OCI-LY3 (cell line): ENCODE measurements around the gene CNP.

Experiments
- H2AFZ ChIP-seq: fragments of 200-600, 300-600 bp; shearing (Covaris generic); 2 replicates; pipeline ENCODE4 v1.6.0; 2014; ENCODE audit warnings: antibody characterized with exemption, low read depth, low read length
- H3K27ac ChIP-seq: fragments of 200-600, 300-600 bp; sonication (generic); 2 replicates; pipeline ENCODE4 v1.5.1; 2014; ENCODE audit warnings: mild to moderate bottlenecking, low read length, moderate library complexity, mixed read lengths
- H3K27me3 ChIP-seq: fragments of 200-600, 300-600 bp; sonication (generic); 2 replicates; pipeline ENCODE4 v1.6.1; 2014; ENCODE audit warnings: low read depth, low read length, mixed read lengths
- H3K36me3 ChIP-seq: fragments of 200-600, 300-600 bp; sonication (generic); replicated peaks from 2 replicates; pipeline ENCODE3; 2014; ENCODE audit warnings: low read depth, low read length, mixed read lengths
- H3K4me1 ChIP-seq: fragments of 300-600, 200-600 bp; sonication (generic); 2 replicates; pipeline ENCODE4 v1.6.1; 2014; ENCODE audit warnings: low read length, mixed read lengths
- H3K4me2 ChIP-seq: fragments of 200-600, 300-600 bp; sonication (generic); 2 replicates; pipeline ENCODE4 v1.6.1; 2014; ENCODE audit warnings: low read length, mixed read lengths
- H3K4me3 ChIP-seq: fragments of 300-600, 200-600 bp; sonication (generic); 2 replicates; pipeline ENCODE4 v1.5.1; 2014; ENCODE audit warnings: antibody characterized with exemption, mild to moderate bottlenecking, low read length, moderate library complexity
- H3K79me2 ChIP-seq: fragments of 300-600, 200-600 bp; shearing (Covaris generic); 2 replicates; pipeline ENCODE4 v1.6.1; 2014; ENCODE audit warnings: mild to moderate bottlenecking, low read length, mixed read lengths
- H3K9ac ChIP-seq: fragments of 300-600, 200-600 bp; shearing (Covaris generic); 2 replicates; pipeline ENCODE4 v1.6.0; 2014; ENCODE audit warnings: mild to moderate bottlenecking, low read length, moderate library complexity
- H3K9me3 ChIP-seq: fragments of 200-600, 300-600 bp; shearing (Covaris generic); 2 replicates; pipeline ENCODE4 v1.6.1; 2014; ENCODE audit warnings: low read length, mixed read lengths; ENCODE audit not compliant: insufficient read depth
- H4K20me1 ChIP-seq: fragments of 200-600, 300-600 bp; sonication (generic); 2 replicates; pipeline ENCODE4 v1.6.1; 2016; ENCODE audit warnings: low read length, mixed read lengths; ENCODE audit not compliant: insufficient read depth
- EZH2phosphoT487 ChIP-seq: fragments of 200-600 bp; shearing (Covaris generic); IDR thresholded peaks from 2 replicates; pipeline ENCODE4 v1.6.1; 2018; ENCODE audit warnings: antibody characterized with exemption, mixed run types, low read depth
- TF ChIP-seq, protein P1 (sequence below): fragments of 200-600, 300-600 bp; sonication (generic); IDR thresholded peaks from 2 replicates; pipeline ENCODE4 v1.5.1; 2014; ENCODE audit warnings: antibody characterized with exemption, low read length, low read depth

CNP gene

DNA sequence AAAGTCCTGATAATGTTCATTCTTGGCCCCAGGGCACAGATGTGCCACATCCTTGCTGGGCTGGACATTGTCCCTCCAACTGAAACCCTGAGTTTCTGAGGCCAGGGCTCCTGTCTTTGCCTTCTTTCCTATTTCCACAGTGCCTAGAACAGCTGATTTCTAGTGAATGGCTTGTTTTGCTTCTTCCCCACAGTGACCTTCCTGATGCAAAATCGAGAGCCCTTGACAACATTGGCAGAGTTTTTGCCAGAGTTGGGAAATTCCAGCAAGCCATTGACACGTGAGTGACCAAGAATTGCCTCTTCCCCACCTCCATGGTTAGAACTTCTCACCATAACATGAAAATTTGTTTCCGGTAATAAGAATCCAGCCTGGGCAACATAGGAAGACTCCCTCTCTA, 21.7 kb upstream of the CNP start:
- no peak for TF ChIP-seq EZH2phosphoT487
- H3K4me1 ChIP-seq, result no peaks in the 10 kb centered on the region

DNA sequence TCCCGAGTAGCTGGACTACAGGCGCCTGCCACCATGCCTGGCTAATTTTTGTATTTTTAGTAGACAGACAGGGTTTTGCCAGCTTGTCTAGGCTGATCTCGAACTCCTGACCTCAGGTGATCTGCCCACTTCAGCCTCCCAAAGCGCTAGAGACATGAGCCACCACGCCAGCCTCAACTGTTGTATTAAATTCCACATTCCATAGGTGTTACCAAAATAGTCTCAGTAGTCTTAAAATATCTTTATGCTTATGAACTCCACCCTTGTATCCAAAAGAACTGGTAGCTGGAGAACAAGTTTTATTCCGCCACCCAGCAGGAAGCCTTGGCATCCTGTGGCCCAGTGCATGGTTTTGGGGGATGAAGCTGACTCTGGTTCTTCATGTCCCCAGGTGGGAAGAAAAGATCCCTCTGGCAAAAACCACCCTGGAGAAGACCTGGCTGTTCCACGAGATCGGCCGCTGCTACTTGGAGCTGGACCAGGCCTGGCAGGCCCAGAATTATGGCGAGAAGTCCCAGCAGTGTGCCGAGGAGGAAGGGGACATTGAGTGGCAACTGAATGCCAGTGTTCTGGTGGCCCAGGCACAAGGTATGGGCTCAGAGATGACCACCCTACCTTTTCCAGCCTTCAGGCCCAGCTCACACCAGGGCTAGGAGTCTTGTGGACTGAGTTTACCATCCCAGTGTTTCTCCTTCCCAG, 17.7 kb upstream of the CNP start:
- H2AFZ ChIP-seq, result no peak overlapping the region

More for the DNA sequence above, 21.7 kb upstream of the CNP start:
- no peak overlapping the region for H2AFZ ChIP-seq
- no peaks in the 10 kb centered on the region for H3K27me3 ChIP-seq
- H3K79me2 ChIP-seq, result no peaks in the 10 kb centered on the region
- H3K4me2 ChIP-seq, result no peak overlapping the region
- H4K20me1 ChIP-seq, result no peaks in the 10 kb centered on the region
- H3K27ac ChIP-seq, result no peak overlapping the region
- H3K36me3 ChIP-seq, result no peaks in the 10 kb centered on the region
- no peaks in the 10 kb centered on the region for H3K9me3 ChIP-seq
- H3K4me3 ChIP-seq, result no peak overlapping the region
- H3K9ac ChIP-seq, result no peak overlapping the region

DNA sequence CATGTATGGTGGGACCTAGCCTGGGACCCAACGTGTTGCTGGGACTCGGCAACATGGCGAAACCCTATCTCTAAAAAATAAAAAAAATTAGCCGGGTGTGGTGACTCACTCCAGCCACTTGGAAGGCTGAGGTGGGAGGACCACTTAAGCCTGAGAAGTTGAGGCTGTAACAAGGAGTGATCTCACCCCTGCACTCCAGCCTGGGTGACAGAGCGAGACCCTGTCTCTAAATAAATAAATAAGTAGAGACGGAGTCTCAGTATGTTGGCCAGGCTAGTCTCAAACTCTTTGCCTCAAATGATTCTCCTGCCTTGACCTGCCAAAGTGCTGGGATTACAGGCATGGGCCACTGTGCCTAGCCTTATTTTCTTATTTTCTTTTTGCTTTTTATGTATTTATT, 10.1 kb upstream of the CNP start:
- Histone ChIP-seq H3K36me3 (no peaks in the 10 kb centered on the region), H4K20me1 (no peaks in the 10 kb centered on the region), H3K9ac (no peak overlapping the region), H2AFZ (no peak overlapping the region), H3K27ac (no peak overlapping the region), H3K4me2 (no peak overlapping the region), H3K27me3 (0 out of 2 replicates have a peak, but pooled peaks cover 4% of the 10 kb centered on the region), H3K79me2 (no peaks in the 10 kb centered on the region), H3K9me3 (no peaks in the 10 kb centered on the region), H3K4me3 (no peak overlapping the region), H3K4me1 (no peaks in the 10 kb centered on the region)
- TF ChIP-seq EZH2phosphoT487, result no peak
- TF ChIP-seq, protein P1, sequence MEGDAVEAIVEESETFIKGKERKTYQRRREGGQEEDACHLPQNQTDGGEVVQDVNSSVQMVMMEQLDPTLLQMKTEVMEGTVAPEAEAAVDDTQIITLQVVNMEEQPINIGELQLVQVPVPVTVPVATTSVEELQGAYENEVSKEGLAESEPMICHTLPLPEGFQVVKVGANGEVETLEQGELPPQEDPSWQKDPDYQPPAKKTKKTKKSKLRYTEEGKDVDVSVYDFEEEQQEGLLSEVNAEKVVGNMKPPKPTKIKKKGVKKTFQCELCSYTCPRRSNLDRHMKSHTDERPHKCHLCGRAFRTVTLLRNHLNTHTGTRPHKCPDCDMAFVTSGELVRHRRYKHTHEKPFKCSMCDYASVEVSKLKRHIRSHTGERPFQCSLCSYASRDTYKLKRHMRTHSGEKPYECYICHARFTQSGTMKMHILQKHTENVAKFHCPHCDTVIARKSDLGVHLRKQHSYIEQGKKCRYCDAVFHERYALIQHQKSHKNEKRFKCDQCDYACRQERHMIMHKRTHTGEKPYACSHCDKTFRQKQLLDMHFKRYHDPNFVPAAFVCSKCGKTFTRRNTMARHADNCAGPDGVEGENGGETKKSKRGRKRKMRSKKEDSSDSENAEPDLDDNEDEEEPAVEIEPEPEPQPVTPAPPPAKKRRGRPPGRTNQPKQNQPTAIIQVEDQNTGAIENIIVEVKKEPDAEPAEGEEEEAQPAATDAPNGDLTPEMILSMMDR, result no peak

More for the DNA sequence above, 17.7 kb upstream of the CNP start:
- Histone ChIP-seq H4K20me1 (no peaks in the 10 kb centered on the region), H3K9ac (no peak overlapping the region), H3K4me3 (no peak overlapping the region), H3K79me2 (no peaks in the 10 kb centered on the region), H3K4me1 (no peaks in the 10 kb centered on the region), H3K9me3 (no peaks in the 10 kb centered on the region), H3K27ac (no peak overlapping the region), H3K36me3 (no peaks in the 10 kb centered on the region), H3K27me3 (no peaks in the 10 kb centered on the region), H3K4me2 (no peak overlapping the region)
- no peak for TF ChIP-seq EZH2phosphoT487
- TF ChIP-seq, protein P1, result no peak

DNA sequence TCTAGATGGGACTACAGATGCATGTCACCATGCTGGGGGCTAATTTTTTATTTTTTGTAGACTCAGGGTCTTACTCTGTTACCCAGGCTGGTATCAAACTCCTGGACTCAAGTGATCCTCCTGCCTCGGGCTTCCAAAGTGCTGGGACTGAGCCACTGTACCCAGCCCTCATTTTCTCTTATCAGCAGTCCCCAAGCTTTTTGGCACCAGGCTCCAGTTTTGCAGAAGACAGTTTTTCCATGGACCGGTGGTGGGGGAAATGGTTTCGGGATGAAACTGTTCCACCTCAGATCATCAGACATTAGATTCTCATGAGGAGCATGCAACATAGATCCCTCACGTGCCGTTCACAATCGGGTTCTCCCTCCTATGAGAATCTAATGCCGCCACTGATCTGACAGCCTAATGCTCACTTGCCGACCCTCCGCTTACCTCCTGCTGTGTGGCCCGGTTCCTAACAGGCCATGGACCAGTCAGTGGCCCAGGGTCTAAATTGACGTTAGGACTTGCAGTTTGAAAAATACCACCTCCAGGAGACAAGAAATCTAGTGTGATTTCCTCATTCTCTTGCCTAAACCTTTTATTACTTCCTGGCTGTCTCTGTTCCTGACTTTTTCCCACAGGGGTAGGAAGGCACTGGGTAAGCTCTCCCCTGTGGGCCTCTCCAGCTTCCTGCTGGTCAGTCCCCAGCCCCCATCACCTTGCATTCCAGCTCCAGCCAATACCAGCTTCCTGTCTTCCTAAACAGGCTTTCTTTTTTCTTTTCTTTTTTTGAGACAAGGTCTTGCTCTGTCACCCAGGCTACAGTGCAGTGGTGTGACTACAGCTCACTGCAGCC, 9.3 kb upstream of the CNP start:
- Histone ChIP-seq H3K27ac (no peak overlapping the region), H4K20me1 (no peaks in the 10 kb centered on the region), H3K79me2 (no peaks in the 10 kb centered on the region), H3K9ac (no peak overlapping the region), H2AFZ (no peak overlapping the region), H3K9me3 (no peaks in the 10 kb centered on the region), H3K27me3 (0 out of 2 replicates have a peak, but pooled peaks cover 7% of the 10 kb centered on the region), H3K4me3 (no peak overlapping the region), H3K36me3 (no peaks in the 10 kb centered on the region), H3K4me1 (no peaks in the 10 kb centered on the region), H3K4me2 (no peak overlapping the region)
- TF ChIP-seq, protein P1, result no peak
- no peak for TF ChIP-seq EZH2phosphoT487
